ENCODE measurements around the gene SOCS6. TPM values are rescaled to one million over a fixed set of nuclear protein-coding genes. Genes with fewer than 3 reads are reported as not detected.

SOCS6 gene, protein sequence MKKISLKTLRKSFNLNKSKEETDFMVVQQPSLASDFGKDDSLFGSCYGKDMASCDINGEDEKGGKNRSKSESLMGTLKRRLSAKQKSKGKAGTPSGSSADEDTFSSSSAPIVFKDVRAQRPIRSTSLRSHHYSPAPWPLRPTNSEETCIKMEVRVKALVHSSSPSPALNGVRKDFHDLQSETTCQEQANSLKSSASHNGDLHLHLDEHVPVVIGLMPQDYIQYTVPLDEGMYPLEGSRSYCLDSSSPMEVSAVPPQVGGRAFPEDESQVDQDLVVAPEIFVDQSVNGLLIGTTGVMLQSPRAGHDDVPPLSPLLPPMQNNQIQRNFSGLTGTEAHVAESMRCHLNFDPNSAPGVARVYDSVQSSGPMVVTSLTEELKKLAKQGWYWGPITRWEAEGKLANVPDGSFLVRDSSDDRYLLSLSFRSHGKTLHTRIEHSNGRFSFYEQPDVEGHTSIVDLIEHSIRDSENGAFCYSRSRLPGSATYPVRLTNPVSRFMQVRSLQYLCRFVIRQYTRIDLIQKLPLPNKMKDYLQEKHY
- 35.7 and 42.7 TPM in 2 replicates for total RNA-seq

DNA sequence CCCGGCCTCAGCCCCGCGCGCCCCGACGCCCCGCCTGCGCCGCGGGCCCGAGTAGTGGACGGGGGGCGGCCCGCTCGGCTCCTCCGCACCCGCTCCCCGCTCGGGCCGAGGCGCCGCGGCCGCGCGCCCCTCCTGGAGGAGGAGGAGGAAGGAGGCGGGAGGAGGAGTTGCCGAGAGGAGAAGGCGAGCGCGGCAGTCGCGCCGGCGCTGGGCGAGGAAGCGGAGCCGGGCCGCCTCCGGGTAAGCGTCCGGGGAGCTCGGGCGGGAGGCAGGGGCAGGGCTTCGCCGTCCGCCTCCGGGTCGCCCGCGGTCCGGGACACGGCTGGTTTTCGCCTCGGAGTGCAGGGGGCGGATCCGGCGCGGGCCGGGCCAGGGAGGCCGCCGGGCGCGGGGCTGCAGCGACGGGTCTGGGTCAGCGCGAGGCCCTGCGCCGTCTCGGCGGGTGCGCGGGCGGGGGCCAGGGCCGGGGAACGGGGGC is at the start of gene SOCS6:
SOCS6 (plus strand) TSS at position 195 of the 478 bp plus-strand sequence. CDS start 35,624 bp downstream, outside the sequence.

Other genes starting within 250 kb of the SOCS6 start
- gene RTTN, start 83.4 kb upstream of the SOCS6 start, total RNA-seq, result 13.8 and 14.1 TPM in 2 replicates